DMS 273 treated with DMSO at 0.1 percent for 48 hours (cell line): ENCODE results near the gene TBC1D9B.
"Not testable (repeated sequence)": the region's sequence is repeated elsewhere in the genome, so short reads cannot be mapped to it uniquely, and the experiment has no call there.

Source experiments
- DNase-seq: peaks from one replicate; lab custom pipeline; 2025; lab: John Stamatoyannopoulos, UW

The TBC1D9B gene

DNA sequence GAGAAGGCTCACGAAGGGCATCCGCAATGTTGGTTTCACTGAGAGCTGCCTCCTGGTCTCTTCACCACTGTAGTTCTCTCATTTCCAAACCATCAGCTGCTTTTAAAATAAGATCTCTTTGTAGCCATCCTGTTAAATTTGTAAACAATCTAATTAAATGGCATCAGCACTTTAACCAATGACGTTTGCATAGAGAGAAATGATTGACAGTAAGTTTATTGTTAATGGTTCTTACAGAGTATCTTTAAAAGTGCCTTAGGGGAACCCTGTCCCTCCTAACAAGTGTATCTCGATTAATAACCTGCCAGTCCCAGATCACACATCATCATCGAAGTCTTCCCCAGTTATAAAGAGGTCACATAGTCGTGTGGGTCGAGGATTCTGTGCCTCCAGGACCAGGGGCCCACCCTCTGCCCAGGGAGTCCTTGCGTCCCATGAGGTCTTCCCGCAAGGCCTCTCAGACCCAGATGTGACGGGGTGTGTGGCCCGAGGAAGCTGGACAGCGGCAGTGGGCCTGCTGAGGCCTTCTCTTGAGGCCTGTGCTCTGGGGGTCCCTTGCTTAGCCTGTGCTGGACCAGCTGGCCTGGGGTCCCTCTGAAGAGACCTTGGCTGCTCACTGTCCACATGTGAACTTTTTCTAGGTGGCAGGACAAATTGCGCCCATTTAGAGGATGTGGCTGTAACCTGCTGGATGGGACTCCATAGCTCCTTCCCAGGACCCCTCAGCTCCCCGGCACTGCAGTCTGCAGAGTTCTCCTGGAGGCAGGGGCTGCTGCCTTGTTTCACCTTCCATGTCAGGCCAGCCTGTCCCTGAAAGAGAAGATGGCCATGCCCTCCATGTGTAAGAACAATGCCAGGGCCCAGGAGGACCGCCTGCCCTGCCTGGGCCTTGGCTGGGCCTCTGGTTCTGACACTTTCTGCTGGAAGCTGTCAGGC, 70.4 kb downstream of the TBC1D9B start:
- no peak for DNase-seq

DNA sequence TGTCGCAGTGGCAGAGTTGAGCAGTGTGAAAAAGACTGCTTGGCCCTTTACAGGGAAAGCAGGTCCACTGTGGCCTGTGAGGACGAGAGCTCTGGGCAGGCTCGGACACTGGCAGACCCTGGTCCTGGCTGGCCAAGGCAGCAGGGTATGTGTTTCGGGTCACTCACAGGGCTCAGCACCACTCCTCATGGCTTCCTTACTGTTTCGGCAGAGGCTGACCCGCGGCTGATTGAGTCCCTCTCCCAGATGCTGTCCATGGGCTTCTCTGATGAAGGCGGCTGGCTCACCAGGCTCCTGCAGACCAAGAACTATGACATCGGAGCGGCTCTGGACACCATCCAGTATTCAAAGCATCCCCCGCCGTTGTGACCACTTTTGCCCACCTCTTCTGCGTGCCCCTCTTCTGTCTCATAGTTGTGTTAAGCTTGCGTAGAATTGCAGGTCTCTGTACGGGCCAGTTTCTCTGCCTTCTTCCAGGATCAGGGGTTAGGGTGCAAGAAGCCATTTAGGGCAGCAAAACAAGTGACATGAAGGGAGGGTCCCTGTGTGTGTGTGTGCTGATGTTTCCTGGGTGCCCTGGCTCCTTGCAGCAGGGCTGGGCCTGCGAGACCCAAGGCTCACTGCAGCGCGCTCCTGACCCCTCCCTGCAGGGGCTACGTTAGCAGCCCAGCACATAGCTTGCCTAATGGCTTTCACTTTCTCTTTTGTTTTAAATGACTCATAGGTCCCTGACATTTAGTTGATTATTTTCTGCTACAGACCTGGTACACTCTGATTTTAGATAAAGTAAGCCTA, 71.3 kb downstream of the TBC1D9B start:
- no peak for DNase-seq

DNA sequence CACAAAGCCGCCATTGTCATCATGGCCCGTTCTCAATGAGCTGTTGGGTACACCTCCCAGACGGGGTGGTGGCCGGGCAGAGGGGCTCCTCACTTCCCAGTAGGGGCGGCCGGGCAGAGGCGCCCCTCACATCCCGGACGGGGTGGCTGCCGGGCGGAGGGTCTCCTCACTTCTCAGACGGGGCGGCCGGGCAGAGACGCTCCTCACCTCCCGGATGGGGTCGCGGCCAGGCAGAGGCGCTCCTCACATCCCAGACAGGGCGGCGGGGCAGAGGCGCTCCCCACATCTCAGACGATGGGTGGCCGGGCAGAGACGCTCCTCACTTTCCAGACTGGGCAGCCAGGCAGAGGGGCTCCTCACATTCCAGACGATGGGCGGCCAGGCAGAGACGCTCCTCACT, 72.8 kb downstream of the TBC1D9B start:
- DNase-seq, result not testable (repeated sequence)

DNA sequence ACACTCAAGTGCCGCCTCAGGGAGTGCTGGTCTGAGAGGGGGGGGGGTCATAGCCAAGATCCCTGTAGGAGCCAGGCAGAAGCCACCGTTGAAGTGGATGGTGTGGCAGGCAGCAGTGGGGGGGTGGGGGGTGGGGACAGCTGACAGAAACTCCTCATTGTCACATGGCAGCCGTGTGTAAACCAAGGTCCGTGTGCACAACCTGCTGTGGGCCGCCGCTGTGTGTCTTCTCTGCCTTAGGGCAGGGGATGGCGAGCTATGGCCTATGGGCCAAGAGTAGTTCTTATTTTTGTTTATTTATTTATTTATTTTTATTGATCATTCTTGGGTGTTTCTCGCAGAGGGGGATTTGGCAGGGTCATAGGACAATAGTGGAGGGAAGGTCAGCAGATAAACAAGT, 73.6 kb downstream of the TBC1D9B start:
- no peak for DNase-seq

DNA sequence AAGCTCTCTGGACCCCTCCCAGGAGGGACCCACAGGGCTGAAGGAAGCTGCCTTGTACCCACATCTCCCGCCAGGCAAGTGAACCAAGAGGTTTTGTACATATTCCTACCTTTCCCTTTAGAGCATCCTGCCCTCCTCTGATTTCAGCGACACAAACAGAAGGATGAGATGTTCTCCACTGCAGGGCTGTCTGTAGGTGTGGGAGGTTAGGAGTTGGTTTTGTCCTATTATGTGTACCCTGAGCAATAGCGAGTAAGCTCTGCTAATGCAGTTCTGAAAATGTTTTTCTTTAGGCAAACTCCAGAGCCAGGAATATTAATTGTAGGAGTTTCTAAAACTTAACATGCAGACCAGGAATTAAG, 74.0 kb downstream of the TBC1D9B start:
- DNase-seq, result no peak

DNA sequence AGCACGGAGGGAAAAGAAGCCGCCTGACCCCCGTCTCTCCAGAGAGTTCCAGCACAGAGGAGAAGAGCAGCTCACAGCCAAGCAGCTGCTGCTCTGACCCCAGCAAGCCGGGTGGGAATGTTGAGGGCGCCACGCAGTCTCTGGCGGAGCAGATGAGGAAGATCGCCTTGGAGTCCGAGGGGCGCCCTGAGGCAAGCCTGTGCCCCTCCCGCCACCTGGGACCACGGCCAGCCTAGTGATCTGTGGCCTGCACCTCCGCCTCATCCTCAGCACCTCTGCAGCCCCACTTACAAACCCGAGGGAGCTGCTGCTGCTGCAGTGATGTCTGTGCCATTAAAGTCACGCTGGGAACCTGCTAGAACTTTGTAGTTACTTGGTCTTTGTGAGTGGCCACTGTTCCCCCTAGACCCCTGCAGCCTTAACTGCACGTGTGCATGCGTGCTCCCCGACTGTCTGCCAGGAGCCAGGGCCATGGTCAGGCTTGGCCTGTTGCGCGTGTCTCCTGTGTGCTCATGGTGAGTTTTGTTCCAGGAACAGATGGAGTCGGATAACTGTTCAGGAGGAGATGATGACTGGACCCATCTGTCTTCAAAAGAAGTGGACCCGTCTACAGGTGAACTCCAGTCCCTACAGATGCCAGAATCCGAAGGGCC, 74.5 kb downstream of the TBC1D9B start:
- DNase-seq, result no peak

DNA sequence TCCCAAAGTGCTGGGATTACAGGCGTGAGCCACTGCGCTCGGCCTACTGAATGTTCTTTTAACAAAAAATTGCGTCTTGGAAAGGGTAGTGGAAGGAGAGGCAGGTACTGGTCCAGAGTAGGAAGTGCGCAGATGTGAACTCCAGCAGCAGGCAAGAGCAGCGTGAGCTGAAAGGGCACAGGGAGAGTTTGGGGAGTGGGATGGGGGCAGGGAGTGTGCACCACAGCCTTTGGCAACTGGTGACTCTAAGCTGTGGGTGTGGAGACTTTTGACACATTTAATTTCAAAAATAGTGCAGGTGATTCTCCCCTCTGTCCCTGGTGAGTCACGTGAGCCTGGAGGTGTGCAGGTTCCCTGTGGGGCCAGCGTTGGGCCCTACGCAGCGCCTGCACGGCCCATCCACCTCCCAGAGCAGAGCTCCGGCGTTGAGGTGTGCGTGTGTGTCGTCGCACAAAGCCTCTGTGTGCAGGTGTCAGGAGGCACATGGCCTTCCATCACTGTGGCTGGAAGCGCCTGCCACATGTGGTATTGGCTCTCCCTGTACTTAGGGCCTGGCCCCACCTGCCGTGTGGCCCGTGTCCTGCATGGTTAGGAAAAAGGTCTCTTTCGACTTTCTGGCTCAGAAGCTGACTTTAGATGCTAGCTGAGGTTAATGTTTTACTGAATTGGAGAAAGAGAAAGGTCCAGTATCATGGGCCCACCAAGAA, 75.5 kb downstream of the TBC1D9B start:
- DNase-seq, result no peak

DNA sequence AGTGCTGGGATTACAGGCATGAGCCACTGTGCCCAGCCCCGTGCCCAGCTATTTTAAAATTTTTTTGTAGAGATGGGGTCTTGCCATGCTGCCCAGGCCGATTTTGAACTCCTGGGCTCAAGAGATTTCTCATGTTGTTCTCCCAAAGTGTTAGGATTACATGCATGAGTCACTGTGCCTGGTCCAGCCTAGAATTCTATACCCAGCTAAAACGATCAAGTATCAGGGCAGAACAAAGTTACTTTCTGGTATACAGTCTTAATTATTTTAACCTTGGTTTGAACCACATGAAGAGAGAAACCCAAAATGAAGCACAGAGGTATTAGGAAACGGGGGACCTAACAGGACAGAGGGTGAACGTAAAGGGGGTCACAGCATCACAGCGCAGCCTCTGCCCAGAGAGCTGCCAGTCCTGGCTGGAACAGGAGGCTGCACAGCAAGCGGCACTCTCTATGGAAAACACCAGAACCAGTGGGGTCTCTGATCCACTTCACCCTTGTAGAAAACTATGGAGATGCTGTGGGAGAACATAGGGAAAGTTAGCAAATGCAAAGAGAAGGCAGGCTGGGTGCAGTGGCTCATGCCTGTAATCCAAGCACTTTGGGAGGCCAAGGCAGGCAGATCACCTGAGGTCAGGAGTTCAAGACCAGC, 76.8 kb downstream of the TBC1D9B start:
- no peak for DNase-seq

DNA sequence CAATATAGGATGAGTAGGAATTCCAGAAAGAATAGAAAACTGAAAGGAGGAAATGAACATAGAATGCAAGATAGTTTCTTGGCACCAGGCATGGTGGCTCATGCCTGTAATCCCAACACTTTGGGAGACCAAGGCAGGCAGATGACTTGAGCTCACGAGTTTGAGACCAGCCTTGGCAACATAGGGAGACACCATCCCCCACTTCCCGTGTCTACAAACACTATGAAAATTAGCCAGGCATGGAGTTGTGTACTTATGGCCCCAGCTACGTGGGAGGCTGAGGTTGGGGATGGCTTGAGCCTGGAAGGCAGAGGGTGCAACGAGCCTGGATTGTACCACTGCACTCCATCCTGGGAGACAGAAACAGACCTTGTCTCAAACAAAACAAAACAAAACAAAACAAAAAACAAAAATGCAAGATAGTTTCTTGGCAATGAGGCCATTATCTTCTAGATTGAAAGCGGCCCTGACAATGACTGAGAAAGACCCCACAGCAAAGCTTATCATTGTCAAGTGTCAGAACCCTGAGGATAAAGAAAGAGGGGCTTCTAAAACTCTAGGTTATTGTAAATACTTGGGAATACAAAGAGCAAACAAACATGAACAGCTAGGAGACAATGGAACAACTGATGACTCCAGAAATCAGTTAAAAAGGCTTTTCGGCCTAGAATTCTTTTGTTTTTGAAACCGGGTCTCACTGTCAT, 77.8 kb downstream of the TBC1D9B start:
- DNase-seq, result no peak

DNA sequence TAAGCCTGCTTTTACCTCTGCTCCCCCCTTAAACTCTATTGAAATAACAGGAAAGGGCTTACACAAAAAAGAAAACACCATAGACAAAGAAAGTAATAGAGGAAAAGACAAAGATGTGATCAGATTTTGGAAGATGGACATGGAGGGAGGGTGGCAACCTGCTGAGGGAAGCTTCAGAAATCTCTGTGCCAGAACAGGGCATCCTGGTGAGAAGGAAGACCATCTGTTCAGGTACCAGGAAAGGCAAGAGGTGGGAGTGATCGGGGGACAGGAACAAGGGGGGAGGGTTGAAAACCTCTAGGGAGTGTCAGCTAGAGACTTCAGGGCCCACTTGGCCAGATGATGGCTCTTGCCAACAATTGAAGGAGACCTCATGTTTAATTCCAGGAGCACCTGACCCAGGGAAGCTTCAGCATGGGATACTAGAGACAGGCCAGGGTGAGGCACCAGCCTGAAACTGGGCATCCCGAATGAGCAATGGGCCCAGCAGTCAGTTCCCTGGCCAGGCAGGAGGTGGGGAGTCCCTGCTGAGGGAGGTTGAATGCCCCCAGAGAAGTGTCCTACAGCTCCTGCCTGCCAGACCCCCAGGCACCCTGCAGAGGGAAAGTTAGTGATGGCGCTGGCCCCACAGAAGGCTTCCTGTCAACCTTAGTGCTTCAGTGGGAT, 78.8 kb downstream of the TBC1D9B start:
- DNase-seq, result no peak

DNA sequence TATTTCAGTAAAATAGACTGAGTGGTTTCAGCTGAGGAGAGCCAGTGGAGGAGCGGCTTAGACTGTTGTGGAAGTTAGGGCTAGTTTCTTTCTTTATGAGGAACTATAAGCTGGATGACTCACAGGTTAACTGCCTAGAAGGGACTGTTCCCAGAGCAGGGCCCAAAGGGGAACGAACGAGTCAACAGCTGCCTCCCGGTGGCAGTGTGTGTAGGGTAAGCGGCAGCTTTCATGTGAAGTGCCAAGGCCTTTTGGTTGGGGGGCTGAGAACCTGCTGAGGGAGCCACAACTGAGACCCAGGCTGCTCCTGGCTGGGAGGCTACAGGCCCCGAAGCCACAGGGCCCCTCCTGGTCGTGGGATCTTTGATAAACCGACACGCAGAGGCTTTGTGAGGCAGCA, 80.0 kb downstream of the TBC1D9B start:
- DNase-seq, result no peak

DNA sequence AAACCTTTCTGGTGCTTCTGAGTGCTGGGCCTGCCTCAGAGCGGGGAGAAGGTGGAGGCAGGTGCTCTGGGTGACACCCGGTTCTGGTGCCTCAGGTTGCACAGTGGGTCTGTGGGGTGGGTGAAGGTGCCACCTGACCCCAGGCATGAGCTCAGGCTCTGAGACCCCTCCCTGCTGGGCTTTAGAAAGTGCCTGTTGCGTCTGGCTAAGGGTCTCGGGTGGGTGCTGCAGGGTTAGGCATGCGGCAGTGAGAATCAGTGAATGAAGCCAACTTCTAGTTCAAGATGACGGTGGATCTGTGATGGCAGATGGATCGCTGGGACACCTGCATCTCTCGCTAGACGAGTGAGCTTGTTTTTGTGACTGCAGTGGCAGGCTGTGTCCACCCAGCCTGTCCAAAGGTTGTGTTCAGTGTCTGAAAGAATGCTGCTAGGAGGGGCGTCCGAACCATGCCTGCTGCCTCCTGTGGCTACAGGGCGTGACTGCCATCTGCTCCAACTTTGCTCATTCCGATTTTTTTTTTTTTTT, 82.0 kb downstream of the TBC1D9B start:
- no peak for DNase-seq

DNA sequence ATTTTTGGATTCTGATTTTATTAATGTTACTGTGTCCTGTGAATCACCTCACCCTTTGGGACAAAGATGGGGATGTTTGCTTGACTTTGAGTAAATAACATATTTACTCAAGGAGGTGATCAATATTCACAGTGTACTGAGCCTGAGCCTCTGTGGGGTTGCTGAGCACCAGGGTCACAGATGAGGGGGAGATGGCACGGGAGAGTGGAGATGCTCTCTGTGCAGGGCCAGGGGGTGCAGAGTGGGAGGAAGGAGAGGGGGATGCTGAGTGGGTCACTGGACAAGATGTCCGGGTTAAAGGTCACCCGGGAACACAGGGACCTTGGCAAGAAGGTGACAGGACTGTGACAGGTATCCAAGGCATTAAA, 83.0 kb downstream of the TBC1D9B start:
- no peak for DNase-seq

DNA sequence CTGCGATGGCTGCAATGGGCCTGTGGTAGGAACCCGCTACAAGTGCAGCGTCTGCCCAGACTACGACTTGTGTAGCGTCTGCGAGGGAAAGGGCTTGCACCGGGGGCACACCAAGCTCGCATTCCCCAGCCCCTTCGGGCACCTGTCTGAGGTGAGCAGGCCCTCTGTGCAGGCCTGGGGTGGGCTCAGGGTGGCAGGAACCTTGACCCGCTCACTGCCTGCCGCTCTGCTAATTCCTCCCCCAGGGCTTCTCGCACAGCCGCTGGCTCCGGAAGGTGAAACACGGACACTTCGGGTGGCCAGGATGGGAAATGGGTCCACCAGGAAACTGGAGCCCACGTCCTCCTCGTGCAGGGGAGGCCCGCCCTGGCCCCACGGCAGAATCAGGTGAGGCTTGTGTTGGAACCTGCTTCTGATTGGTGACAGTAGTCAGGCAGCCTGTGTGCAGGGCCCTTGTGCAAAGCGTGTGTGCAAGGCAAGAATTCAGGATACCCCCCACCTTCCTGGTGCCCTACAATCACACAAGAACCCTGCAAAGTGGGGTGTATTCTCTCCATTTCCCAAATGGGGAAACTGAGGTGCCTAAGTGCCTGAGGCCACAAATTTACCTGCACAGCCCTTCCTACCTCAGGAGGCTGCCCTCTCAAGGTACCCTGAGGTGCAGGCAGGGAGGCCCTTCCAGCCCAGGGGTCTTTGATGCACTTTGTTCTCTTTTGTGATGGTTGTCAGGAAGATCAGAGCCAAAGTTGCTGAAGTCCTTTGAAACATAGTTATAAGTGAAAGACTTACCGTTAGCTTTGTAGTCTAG, 83.6 kb downstream of the TBC1D9B start:
- DNase-seq, result no peak

DNA sequence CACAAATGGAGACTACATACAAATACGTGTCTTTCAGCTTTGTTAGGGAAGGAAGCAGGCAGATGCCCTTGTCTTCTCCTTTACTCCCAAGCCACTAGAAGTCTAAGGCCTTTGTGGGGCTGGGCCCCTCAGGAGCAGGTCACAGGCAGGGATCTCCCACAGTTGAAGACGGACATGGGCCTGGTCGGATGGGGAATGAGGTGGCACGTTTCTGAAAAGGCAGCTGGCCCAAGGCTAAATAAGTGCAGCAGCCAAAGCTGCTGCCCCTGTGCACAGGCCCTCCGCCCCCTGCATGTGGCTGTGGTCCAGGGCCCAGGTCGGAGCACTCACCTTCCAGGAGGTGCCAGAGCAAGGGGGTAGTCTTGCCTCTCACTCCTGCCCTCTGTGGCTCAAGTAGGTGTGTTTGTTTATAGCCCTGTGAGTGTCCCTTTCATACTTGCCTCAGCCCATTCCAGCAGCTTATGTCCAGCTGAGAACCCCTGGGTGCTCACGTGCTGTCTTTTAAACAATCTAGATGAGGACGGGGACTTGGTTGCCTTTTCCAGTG, 85.2 kb downstream of the TBC1D9B start:
- DNase-seq, result no peak

DNA sequence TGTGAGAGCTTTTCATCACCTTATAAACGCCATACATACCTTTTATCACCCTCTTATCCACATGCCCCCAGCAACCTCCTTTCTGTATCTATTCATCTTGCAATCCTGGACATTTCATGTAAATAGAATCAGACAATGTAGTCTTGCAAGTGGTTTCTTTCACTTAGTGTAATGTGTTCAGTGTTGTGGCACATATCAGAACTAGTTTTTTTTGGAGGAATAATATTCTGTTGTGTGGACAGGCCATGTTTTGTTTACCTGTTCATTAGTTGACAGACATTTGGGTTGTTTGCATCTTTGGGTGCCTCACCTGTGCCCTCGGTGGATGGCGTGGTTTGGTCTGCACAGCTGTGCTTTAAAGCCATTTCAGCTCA, 85.7 kb downstream of the TBC1D9B start:
- no peak for DNase-seq

DNA sequence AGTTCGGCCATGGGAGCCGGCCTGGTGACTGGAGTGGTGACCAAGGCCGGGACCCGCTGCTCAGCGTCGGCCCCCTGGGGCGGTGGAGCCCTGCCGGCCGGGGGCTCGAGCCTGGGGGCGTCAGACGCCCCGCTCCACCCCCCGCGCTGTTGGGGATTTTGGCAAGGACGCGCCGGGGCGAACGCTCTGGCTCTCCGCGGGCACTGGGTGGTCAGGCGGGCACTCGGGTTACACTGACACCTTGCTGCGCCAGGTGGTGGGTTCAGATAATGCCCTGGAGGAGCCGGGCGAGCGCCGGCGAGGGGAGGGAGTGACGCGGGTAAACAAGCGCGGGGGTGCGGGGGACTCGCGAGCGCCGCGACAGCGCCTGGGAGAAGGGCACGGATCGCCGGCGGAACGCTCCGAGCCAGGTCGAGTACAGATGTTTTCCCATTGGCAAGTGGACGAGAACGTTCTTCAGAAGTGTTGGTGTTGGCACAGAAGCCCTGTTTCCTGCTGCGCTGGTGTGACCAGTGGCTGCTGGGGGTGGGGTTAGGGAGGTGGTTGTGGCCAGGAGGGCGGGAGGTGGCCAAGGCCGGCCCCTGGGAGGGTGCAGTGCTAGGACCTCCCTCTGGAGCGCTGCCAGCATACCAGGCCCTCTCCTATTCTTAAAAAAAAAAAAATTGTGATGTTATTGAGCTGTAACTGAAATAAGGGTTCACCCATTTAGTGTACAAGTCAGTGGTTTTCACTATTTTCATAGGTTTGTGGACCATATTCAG, 86.2 kb downstream of the TBC1D9B start:
- peak; percentile 73 for DNase-seq
